SKM-1 (cell line): ENCODE data around the gene BTNL3.

Experiments
- DNase-seq: peaks from one replicate; lab custom pipeline; 2025; ENCODE audit not compliant: unreplicated experiment; lab: John Stamatoyannopoulos, UW

BTNL3 gene

GRCh38 chr5:181020688-181021087 lies 32.0 kb downstream of the BTNL3 start:
- no peak for DNase-seq

- DNase-seq, result no peak
These were observed 35.8 kb downstream of the BTNL3 start for GRCh38 chr5:181024245-181025064.

GRCh38 chr5:181027452-181028031 lies 38.9 kb downstream of the BTNL3 start:
- DNase-seq, result no peak

GRCh38 chr5:181028032-181028819 lies 39.6 kb downstream of the BTNL3 start:
- no peak for DNase-seq

- DNase-seq, result no peak
These were observed 43.1 kb downstream of the BTNL3 start for GRCh38 chr5:181031716-181032115.

- no peak for DNase-seq
These were observed 47.6 kb downstream of the BTNL3 start for GRCh38 chr5:181035991-181036815.

GRCh38 chr5:181036816-181037364 lies 48.2 kb downstream of the BTNL3 start:
- no peak for DNase-seq

- no peak for DNase-seq
These were observed 48.8 kb downstream of the BTNL3 start for GRCh38 chr5:181037365-181037861.

- DNase-seq, result no peak
These were observed 50.8 kb downstream of the BTNL3 start for GRCh38 chr5:181039471-181039870.

- DNase-seq, result no peak
These were observed 51.4 kb downstream of the BTNL3 start, which contains the start of gene BTNL9 for GRCh38 chr5:181039931-181040630. Gene BTNL9, plus strand, starts transcription at chr5:181040266. Its CDS starts 5,224 bp downstream, at chr5:181045490.

GRCh38 chr5:181040631-181040945 lies 51.9 kb downstream of the BTNL3 start:
- DNase-seq, result no peak

- no peak for DNase-seq
These were observed 52.4 kb downstream of the BTNL3 start for GRCh38 chr5:181041043-181041442.

- DNase-seq, result no peak
These were observed 53.5 kb downstream of the BTNL3 start for GRCh38 chr5:181042036-181042713.

- DNase-seq, result no peak
These were observed 54.1 kb downstream of the BTNL3 start for GRCh38 chr5:181042722-181043121.

GRCh38 chr5:181043285-181044092 lies 54.8 kb downstream of the BTNL3 start:
- DNase-seq, result no peak

GRCh38 chr5:181044093-181044599 lies 55.5 kb downstream of the BTNL3 start:
- DNase-seq, result no peak

GRCh38 chr5:181044662-181045305 lies 56.1 kb downstream of the BTNL3 start:
- DNase-seq, result no peak

GRCh38 chr5:181045316-181045715 lies 56.7 kb downstream of the BTNL3 start:
- no peak for DNase-seq
